DOHH2 (cell line): ENCODE results near the gene SMC3.
"Not testable (repeated sequence)": the region's sequence is repeated elsewhere in the genome, so short reads cannot be mapped to it uniquely, and the experiment has no call there.

Experiments used
- CTCF ChIP-seq: fragments of 200-600 bp; sonication (generic); IDR thresholded peaks from one replicate; pipeline ENCODE4 v1.5.1; 2014; ENCODE audit warnings: antibody characterized with exemption, mild to moderate bottlenecking, low read depth, low read length; ENCODE audit not compliant: poor library complexity, severe bottlenecking
- EZH2phosphoT487 ChIP-seq: fragments of 200-600 bp; sonication (generic); IDR thresholded peaks from 2 replicates; pipeline ENCODE4 v1.6.1; 2017; ENCODE audit warnings: borderline replicate concordance, mild to moderate bottlenecking, antibody characterized with exemption, low read length, moderate library complexity, mixed read lengths

DNA sequence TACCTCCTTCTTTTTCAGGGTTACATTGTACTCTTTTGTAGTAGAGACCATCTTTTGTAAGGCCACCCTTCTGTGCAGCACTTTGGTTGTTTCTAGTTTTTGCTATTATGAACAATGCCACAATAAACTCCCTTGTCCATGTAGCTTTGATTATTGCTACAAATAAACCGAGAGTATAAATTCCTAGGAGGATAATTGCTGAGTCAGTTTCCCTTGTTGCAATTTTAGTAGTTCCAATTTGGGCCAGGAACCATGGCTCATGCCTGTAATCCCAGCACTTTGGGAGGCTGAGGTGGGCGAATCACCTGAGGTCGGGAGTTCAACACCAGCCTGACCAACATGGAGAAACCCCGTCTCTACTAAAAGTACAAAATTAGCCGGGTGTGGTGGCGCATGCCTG, 72.4 kb downstream of the SMC3 start:
- TF ChIP-seq CTCF, EZH2phosphoT487: not testable (repeated sequence)
